ENCODE data around the gene SLC29A4.
"Not testable (repeated sequence)": the region's sequence is repeated elsewhere in the genome, so short reads cannot be mapped to it uniquely, and the experiment has no call there.

SLC29A4 gene, protein sequence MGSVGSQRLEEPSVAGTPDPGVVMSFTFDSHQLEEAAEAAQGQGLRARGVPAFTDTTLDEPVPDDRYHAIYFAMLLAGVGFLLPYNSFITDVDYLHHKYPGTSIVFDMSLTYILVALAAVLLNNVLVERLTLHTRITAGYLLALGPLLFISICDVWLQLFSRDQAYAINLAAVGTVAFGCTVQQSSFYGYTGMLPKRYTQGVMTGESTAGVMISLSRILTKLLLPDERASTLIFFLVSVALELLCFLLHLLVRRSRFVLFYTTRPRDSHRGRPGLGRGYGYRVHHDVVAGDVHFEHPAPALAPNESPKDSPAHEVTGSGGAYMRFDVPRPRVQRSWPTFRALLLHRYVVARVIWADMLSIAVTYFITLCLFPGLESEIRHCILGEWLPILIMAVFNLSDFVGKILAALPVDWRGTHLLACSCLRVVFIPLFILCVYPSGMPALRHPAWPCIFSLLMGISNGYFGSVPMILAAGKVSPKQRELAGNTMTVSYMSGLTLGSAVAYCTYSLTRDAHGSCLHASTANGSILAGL

DNA sequence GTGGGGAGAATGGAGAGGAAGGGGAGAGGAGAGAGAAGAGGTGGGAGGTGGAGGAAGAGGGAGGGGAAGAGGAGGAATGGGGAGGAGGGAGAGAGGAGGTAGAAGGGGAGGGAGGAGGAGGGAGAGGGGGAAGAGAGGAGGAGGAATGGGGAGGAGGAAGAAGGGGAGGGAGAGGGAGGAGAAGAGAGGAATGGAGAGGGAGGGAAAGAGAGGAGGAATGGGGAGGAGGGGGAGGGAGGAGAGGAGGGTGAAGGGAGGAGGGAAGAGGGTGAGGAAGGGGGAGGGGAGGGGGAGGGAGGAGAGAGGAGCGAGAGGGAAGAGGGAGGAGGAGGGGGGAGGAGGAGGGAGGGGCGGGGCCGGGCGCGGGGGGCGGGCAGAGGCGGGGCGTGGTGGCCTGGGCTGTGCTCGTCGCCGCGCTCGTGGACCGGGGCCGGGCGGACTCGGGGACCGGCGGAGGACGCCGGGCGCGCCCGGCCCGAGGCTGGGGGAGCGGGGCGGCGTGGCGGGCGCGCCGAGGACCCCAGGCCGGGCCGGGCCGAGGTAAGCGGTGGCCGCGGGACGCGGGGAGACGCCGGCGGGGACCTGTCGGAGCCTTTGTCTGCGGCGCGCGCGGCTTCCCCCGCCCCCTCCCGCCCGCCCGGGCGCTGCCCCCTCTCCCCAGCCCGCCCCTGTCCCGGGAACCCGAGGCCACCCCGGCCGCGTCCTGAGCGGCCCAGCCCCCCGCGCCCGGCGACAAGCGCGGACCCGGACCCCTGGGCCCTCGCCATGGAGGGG lies at the start of gene SLC29A4:
Gene SLC29A4, plus strand, starts transcription at position 401 of the 774 bp plus-strand sequence. CDS start 4,874 bp downstream, outside the sequence.
- Mint-ChIP-seq H3K4me1 (ENCODE audit: low read depth) (peaks cover 8% of the 10 kb centered on the region), H3K27me3 (peaks cover 63% of the 10 kb centered on the region), H3K9me3 (no peaks in the 10 kb centered on the region), H3K27ac (no peak within 1 kb of the TSS), H3K36me3 (ENCODE audit: low read depth) (no peaks in the 10 kb centered on the region), H3K4me3 (peak within 1 kb of the TSS; percentile 26)
- intact Hi-C loops (cut with micrococcal nuclease), result no loop called here

DNA sequence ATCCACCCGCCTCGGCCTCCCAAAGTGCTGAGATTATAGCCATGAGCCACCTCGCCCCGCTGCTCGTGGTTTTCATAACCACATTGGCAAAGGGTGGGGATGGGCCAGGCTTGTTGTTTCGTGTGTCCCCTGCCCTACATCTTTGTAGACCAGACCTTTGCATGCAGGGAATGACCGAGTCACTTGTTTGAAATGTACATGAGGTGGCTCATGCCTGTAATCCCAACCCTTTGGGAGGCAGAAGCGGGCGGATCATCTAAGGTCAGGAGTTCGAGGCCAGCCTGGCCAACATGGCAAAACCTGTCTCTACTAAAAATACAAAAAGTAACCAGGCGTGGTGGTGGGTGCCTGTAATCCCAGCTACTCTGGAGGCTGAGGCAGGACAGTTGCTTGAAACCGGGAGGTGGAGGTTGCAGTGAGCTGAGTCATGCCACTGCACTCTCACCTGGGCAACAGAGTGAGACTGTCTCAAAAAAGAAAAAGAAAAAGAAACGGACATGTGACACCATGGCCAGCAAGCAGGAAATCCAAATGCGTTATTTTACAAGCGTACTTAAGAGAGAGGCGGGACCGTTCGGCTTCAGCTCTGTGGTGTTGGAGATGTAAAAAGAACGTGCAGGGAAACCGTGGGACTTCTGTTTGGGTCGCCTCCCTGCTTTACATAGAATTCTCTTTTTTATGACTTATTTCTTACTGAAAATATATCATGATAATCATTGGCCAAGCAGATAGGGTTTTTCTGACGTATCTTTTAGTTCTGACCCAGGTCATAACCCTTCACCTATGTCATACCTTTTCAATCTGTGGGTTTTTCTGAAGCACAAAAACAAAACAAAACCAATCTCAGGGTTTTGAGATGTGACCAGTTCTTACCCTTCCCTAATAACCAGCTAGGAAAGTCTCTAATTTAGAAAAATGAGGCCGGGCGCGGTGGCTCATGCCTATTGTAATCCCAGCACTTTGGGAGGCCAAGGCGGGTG lies 47.6 kb upstream of the SLC29A4 start:
- intact Hi-C loops (cut with micrococcal nuclease), result no loop called here
- Mint-ChIP-seq H3K4me1 (ENCODE audit: low read depth) (peaks cover 72% of the 10 kb centered on the region), H3K27ac (peak overlapping the region; percentile 53), H3K9me3 (no peaks in the 10 kb centered on the region), H3K4me3 (no peak overlapping the region), H3K36me3 (ENCODE audit: low read depth) (peaks cover 37% of the 10 kb centered on the region), H3K27me3 (no peaks in the 10 kb centered on the region)

DNA sequence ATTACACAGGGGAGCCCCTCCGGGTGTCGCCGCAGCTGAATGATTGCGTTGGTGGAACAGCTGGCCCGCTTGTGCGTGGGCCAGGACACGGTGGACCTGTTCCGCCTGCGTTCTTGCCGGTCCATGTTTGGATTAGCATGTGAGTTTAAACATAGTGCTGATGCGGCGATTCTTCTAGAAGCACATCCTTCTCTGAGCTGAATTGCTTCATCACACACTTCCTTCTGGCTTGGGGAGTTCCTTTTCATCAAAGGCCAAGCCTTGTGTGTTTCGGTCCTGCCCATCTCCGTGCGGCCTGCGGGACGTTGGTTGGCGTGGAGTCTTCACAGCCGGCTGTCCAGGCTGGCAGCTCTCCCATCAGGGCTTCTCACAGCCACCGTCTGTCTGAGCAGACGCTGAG lies 45.5 kb upstream of the SLC29A4 start:
- H3K4me3 Mint-ChIP-seq, result peak overlapping the region; percentile 58
- H3K27me3 Mint-ChIP-seq, result peaks cover 20% of the 10 kb centered on the region
- intact Hi-C loops (cut with micrococcal nuclease), result no loop called here
- H3K9me3 Mint-ChIP-seq, result no peaks in the 10 kb centered on the region
- peaks cover 15% of the 10 kb centered on the region for H3K36me3 Mint-ChIP-seq (ENCODE audit: low read depth)
- H3K4me1 Mint-ChIP-seq (ENCODE audit: low read depth), result peaks cover 64% of the 10 kb centered on the region
- H3K27ac Mint-ChIP-seq, result peak overlapping the region; percentile 87

DNA sequence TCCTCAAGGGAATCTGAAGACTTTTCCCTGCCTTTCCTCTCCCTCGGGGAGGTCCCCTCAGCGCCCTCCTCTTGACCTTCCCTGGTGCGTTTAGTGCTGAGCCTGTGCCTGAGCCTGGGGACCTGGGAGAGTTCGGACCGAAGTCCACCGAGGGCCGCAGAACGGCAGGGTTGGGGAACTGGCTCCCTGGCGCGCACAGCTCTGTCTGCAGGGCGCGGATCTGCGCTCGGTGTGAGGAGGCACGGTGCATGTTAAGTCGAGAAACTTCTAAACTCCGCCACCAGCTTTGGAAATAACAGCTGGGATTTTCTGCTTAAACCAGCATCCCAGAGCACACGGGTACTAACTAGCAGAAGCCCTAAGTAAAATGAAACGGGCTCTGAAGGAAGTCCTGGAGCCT lies 44.2 kb upstream of the SLC29A4 start:
- Mint-ChIP-seq H3K27ac (peak overlapping the region; percentile 87), H3K36me3 (ENCODE audit: low read depth) (peaks cover 3% of the 10 kb centered on the region), H3K4me1 (ENCODE audit: low read depth) (peaks cover 52% of the 10 kb centered on the region), H3K9me3 (no peaks in the 10 kb centered on the region), H3K4me3 (no peak overlapping the region), H3K27me3 (peaks cover 23% of the 10 kb centered on the region)
- intact Hi-C loops (cut with micrococcal nuclease), result no loop called here

DNA sequence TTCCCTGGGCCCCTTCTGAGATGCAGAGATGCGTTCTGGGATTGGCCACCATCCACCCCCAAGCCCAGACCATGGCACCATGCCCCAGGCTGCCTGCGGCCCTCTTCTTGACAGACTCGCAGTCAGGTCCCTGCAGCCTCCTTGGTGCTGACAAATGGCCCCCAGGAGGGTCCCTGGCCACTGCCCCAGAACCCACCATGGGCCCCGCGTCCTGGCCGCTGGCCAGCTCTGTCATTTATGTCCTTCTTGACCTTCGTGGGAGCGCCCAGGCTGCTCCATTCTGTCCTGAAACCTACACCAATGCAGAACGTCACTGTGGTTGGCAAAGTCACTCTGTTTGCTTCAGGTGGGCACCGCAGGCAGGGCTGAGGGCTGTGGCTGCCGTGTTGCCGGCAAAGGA lies 39.5 kb upstream of the SLC29A4 start:
- H3K4me3 Mint-ChIP-seq, result no peak overlapping the region
- H3K27ac Mint-ChIP-seq, result no peak overlapping the region
- no peaks in the 10 kb centered on the region for H3K36me3 Mint-ChIP-seq (ENCODE audit: low read depth)

DNA sequence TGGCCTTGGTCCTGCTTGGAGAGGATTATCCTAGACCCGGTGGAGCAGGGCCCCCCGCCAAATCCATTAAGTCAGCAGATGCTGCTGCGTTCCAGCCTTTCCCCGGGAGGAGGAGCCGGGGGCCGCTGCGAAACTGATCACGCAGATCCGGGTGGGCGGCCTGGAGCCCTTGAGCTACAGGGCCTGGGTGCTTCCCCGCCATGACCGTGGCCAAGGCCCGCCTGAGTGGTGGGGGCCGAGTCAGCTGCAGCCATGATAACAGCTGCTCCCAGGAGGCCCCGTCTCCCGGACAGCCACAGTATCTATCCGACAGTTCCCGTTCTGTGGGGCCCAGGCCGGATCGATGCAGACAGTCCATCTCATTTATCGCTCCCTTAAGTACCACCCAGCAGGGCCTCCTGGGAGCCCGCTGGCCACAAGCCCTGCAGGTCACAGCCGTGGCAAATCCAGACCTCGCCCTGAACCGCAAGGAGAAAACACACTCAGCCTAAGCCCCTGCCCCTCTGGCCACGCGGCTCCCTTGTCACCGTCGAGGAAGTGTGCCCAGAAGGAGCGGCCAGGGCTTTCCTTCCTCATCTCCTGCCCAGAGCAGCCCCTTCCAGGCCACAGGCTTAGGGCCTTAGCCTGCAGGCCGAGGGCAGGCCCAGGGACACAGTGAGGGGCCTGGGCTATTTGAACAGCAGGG lies 34.4 kb upstream of the SLC29A4 start:
- Mint-ChIP-seq H3K9me3 (no peaks in the 10 kb centered on the region), H3K27ac (peak overlapping the region; percentile 76), H3K36me3 (ENCODE audit: low read depth) (no peaks in the 10 kb centered on the region), H3K4me1 (ENCODE audit: low read depth) (peaks cover 11% of the 10 kb centered on the region), H3K27me3 (no peaks in the 10 kb centered on the region), H3K4me3 (no peak overlapping the region)
- intact Hi-C loops (cut with micrococcal nuclease), result no loop called here

More for the DNA sequence above, 39.5 kb upstream of the SLC29A4 start:
- H3K4me1 Mint-ChIP-seq (ENCODE audit: low read depth), result peaks cover 22% of the 10 kb centered on the region
- intact Hi-C loops (cut with micrococcal nuclease), result no loop called here
- H3K9me3 Mint-ChIP-seq, result no peaks in the 10 kb centered on the region
- peaks cover 23% of the 10 kb centered on the region for H3K27me3 Mint-ChIP-seq

DNA sequence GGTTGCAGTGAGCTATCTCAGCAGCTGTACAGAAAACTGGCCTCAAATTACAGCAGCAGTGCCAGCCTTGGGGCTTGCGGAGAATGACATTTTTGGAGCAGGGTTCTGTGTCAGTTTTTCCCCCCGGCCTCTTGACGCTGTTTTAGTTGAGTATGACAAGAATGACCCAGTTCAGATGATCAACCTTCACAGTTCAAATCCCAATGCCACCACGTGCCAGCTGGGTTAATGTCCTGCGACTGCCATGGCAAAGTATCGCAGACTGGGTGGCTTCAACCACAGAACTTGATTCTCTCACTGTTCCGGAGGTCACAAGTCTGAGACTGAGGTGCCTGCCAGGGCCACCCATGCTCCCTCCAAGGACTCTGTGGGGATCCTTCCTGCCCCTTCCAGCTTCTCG lies 32.0 kb upstream of the SLC29A4 start:
- intact Hi-C loops (cut with micrococcal nuclease), result not testable (repeated sequence)

DNA sequence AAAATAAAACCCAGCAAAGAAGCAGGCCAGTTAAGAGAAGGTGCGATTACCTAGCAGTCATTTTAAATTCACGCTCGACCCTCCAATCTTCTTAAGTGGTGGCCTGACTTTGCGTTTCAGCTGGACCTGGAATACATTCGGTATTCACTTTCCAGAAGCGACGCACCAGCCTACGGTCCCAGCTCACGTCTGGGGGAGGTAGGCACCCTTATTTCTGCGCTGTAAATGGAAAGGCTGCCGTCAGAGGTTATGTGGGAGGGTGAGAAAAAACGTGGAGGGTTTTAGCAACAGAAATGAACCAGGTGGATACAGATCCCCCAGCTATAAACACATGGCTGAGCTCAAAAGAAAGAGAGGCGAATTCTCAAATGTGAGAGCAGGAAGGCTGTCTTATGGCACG lies 29.2 kb upstream of the SLC29A4 start:
- H3K9me3 Mint-ChIP-seq; H3K27ac Mint-ChIP-seq; intact Hi-C loops (cut with micrococcal nuclease); H3K27me3 Mint-ChIP-seq; H3K4me3 Mint-ChIP-seq; H3K36me3 Mint-ChIP-seq (ENCODE audit: low read depth): not testable (repeated sequence)
- H3K4me1 Mint-ChIP-seq (ENCODE audit: low read depth), result peaks cover 17% of the 10 kb centered on the region

More for the DNA sequence above, 32.0 kb upstream of the SLC29A4 start:
- not testable (repeated sequence) for H3K27me3 Mint-ChIP-seq; H3K36me3 Mint-ChIP-seq (ENCODE audit: low read depth); H3K9me3 Mint-ChIP-seq; H3K27ac Mint-ChIP-seq; H3K4me3 Mint-ChIP-seq
- H3K4me1 Mint-ChIP-seq (ENCODE audit: low read depth), result peaks cover 22% of the 10 kb centered on the region

DNA sequence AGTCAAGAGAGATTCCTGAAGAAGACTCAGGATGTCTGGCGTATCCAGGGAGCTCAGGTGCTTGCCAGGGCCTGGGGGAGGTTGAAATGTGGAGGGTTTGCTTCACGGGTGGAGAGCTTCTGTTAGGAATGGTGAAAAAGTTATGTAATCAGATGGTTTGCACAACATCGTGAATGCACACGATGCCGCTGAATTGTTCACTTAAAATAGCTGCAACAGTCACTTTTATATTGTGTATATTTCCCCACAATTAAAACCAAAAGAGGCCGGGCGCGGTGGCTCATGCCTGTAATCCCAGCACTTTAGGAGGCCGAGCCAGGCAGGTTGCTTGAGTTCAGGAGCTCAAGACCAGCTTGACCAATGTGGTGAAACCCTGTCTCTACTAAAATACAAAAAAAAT lies 28.4 kb upstream of the SLC29A4 start:
- intact Hi-C loops (cut with micrococcal nuclease); H3K27me3 Mint-ChIP-seq; H3K27ac Mint-ChIP-seq; H3K4me3 Mint-ChIP-seq; H3K9me3 Mint-ChIP-seq; H3K36me3 Mint-ChIP-seq (ENCODE audit: low read depth): not testable (repeated sequence)
- peaks cover 11% of the 10 kb centered on the region for H3K4me1 Mint-ChIP-seq (ENCODE audit: low read depth)

DNA sequence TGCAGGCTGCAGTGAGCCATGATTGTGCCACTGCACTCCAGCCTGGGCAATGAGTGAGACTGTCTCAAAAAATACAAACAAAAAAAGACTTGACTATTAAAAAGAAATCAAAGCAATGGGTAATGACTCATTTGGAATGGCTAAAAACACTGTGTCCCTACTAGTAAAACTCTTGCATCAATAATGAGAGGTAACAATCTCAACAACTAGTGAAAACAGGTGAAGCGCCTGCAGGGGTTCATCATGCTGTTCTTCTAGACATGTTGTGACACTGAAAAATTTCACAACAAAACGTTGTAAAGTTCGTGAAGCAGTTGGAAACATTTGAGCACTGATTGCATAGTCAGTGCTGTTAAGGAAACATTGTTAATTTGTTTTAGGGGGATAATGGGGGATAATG lies 26.9 kb upstream of the SLC29A4 start:
- intact Hi-C loops (cut with micrococcal nuclease), result no loop called here
- Mint-ChIP-seq H3K27me3 (peaks cover 6% of the 10 kb centered on the region), H3K27ac (no peak overlapping the region)

DNA sequence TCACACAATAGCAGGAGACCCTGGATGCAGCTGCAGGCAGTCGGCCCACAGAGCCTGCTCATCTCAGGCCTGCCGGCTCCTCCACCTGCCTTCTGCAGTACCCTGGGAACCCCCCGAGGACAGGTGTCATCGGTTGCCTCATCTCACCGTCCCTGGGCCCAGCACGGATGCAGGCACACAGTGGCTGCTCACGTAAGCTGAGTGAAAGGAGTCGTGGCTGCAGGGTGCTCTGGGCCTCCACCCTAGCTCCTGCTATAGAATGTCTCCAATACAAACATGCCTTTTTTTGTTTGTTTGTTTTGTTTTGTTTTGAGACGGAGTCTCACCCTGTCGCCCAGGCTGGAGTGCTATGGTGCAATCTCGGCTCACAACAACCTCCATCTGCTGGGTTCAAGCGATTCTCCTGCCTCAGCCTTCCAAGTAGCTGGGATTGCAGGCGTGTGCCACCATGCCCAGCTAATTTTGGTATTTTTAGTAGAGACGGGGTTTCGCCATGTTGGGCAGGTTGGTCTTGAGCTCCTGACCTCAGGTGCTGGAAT lies 22.1 kb upstream of the SLC29A4 start:
- H3K27ac Mint-ChIP-seq; intact Hi-C loops (cut with micrococcal nuclease); H3K27me3 Mint-ChIP-seq; H3K4me3 Mint-ChIP-seq; H3K4me1 Mint-ChIP-seq (ENCODE audit: low read depth); H3K9me3 Mint-ChIP-seq; H3K36me3 Mint-ChIP-seq (ENCODE audit: low read depth): not testable (repeated sequence)

More for the DNA sequence above, 26.9 kb upstream of the SLC29A4 start:
- H3K4me1 Mint-ChIP-seq (ENCODE audit: low read depth), result peaks cover 11% of the 10 kb centered on the region
- no peak overlapping the region for H3K4me3 Mint-ChIP-seq
- no peaks in the 10 kb centered on the region for H3K9me3 Mint-ChIP-seq
- H3K36me3 Mint-ChIP-seq (ENCODE audit: low read depth), result no peaks in the 10 kb centered on the region

DNA sequence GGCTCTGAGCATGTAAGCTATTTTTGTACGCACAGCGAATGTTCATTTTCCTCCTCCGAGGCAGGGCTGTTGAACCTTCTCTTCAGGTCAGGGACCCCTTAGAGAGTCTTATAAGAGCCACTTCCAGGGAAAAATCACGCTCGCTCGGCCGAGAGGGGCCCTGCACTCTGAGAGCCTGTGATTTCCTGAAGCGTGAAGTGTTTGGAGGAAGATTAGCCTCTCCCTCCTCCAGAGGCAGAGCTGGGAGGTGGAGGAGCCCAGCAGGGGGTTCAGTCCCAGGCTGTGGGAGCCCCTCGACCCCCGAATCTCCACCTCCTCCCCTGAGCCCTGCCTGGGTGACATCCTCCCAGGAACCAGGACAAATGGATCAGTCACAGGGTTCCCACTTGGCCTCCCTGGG lies 19.7 kb upstream of the SLC29A4 start:
- H3K4me1 Mint-ChIP-seq (ENCODE audit: low read depth); H3K4me3 Mint-ChIP-seq; H3K36me3 Mint-ChIP-seq (ENCODE audit: low read depth); intact Hi-C loops (cut with micrococcal nuclease); H3K9me3 Mint-ChIP-seq; H3K27ac Mint-ChIP-seq: not testable (repeated sequence)
- H3K27me3 Mint-ChIP-seq, result peaks cover 14% of the 10 kb centered on the region

Measured in dendritic cell treated with granulocyte-macrophage colony-stimulating factor and Interleukin-4, amounts not matched to agents 40 ng/mL and 50 ng/mL, for 4 days (primary cell).